ENCODE measurements around the gene DYNLT5. TPM values are rescaled to one million over a fixed set of nuclear protein-coding genes. Genes with fewer than 3 reads are reported as not detected.
"Not testable (repeated sequence)": the region's sequence is repeated elsewhere in the genome, so short reads cannot be mapped to it uniquely, and the experiment has no call there.

The DYNLT5 gene, protein sequence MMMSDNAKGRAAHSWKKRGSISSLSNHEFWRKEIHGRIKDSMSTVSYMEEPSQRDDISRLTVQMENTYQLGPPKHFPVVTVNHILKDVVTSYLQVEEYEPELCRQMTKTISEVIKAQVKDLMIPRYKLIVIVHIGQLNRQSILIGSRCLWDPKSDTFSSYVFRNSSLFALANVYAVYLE
- total RNA-seq = 0.51 and 0.77 TPM in 2 replicates

DNA sequence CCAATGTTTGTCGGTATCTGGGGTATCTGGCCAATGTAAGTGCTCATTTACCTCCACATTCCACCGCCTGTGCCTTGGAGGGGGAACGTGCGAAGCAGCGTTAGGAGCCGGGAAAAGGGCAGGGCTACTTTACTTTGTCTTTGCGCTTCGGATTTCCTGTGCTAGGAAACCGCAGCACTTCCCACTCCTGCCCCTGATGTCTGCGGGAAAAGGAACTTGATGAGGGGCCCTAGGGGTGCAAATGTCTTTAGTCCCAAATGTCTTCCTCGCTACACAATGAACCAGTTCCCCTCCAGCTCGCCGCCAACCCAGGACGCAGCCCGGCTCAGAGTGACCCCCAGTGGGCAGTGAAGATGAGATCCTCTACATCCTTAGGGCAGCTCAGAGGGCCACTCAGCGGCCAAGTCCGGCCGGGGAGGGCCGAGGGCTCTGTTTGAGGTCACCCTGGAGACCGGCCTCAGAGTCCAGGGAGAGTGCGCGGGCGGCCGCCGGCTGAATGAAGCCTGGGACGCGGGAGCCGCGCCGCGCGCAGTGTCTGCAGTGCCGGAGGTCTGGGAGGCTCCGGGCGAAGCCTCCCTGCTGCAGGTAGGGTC is at the start of gene DYNLT5:
Gene DYNLT5, plus strand, starts transcription at position 460 of the 593 bp plus-strand sequence. CDS start 2,200 bp downstream, outside the sequence.
- peak in 1 of 2 donors; percentile 58 for DNase-seq (ENCODE audit: low read depth in 2 of 2)

DNA sequence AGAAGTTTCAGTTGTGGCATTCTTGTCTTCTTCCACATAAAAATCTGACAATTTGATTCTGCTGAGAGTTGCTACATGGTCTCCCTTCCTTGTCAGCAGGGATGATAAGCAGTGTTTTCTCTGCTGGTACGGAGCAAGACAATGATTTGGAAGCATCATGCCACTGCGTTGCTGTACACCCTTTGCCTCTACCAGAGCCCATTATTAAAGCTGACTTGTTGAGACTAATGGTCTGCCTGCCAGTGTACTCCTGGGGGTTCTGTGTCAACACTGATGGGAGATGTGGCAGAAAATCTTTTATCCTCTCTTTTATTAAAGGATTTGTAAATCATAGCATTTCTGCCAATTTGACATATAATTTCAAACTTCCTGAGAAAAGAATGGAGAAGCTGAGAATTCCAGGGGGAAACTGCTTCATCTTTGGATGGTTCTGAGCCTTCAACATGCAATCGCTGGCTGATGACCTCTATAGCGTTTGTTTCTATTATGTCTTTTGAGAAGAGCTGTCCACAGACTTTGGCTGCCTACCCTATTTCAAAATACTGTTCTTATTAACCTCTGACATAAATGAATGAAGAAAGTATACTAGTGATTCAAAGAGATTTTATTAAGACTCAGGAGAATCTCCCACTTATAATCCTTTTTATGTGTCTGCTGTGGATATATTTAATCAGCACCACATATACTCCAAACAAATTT is 47.9 kb upstream of the DYNLT5 start:
- no peak for DNase-seq (ENCODE audit: low read depth in 2 of 2)

DNA sequence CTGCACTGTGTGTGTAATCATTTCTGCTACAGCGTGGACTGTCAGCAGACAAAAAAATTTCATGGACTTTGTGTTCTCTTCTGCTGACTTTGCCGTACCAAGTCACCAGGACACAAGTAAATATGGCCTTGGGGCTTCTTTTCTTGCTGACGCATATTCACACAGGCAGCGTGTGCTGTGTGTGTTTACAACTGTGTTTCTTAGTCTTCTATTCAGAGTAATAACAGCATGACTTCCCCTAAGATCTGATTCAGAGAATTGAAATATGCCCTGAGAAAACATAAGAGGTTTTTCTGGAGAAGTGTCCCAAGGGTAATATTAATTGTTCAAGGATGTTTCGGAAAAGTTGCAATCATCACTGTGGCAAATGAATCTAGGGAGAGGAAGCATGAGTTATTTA is 47.1 kb upstream of the DYNLT5 start:
- DNase-seq (ENCODE audit: low read depth in 2 of 2) = peak in 1 of 2 donors; percentile 57

DNA sequence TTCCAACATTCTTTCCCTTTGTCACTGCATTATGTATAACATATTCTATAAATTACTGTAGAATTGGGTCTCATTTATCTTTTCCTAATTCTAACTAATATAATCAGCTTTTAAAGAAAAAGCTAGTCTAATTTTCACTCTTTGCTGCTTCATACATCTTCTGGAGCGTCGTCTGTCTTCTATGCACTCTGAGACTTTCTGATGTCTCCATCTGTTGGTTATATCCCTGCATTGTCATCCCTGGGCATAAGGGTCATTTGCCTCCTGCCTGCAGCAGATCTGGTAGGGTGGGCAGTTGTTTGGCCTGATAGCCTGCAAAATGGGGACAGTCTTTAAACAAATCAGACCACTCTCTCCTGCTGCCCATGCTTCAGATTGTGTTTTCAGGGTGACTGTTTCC is 40.8 kb upstream of the DYNLT5 start:
- DNase-seq (ENCODE audit: low read depth in 2 of 2) = no peak

DNA sequence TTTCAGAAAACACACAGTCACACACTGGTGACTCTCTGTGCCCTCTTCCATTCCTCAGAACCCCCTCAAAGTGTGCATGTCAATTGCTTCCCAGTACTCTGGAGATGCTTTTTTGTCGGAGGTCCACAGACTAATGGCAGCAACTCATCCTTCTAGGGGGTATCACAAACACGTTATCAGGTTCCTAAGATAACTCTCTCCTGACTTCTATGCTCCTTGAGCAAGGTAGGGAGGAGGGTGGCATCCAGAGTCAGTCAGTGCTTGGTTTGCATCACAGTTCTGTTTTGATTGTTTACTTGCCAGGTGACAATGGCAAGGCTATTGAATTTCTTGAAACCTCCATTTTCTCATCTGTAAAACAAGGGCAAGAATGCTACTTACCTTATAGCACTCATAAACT is 39.4 kb upstream of the DYNLT5 start:
- DNase-seq (ENCODE audit: low read depth in 2 of 2) = no peak

DNA sequence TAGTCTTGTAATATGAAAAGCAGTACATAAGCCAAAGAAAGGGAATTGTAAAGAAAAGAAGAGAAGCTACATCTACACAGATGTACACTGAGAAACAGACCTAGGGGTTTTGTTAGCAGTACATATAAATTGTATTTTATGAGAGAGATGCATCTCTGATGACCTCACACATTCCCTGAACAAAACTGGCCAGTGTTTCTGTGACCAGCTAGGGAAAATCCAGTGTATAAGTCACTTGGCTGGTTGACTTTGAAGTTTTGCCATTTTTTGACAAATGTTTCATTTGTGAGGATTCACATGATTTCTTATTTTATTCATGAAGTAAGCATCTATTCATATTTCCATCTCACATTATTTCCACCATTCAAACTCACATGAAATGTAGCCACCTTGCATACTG is 28.3 kb upstream of the DYNLT5 start:
- peak in 1 of 2 donors; percentile 11 for DNase-seq (ENCODE audit: low read depth in 2 of 2)

DNA sequence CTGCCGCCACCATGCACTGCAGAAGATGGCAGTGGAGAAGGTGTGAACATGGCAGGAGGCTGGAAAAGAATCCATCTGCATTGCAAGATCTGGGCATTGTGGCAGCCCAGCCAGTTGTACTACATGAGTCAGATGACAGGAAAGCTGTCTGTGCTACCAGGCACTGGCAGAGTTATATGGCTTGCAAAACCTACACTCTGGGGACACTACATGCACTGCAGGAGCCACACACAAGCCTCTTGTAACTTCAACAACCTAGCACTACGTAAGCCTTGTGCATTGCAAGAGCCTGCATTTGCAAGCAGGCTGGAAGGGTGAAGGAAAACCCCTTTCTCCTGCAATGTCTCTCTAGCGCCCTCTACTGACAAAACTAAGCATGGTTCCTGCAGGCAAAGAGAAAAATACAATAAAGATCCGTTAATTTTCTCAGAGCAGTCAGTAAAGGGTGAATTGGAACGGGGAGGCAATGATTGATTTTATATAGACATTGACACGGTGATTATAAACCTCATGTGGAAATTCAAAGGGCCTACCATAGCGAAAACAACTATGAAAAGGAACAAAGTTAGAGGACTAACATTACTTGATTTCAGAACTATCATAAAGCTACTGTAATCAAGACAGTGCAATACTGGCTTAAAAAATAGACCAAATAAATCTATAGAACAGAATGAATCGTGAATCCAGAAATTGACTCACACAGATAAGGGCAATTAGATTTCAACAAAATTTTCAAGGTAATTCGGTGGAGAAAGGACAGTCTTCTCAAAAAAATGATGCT is 26.2 kb upstream of the DYNLT5 start:
- peak; percentile 56 to 80 for DNase-seq (ENCODE audit: low read depth in 2 of 2)

DNA sequence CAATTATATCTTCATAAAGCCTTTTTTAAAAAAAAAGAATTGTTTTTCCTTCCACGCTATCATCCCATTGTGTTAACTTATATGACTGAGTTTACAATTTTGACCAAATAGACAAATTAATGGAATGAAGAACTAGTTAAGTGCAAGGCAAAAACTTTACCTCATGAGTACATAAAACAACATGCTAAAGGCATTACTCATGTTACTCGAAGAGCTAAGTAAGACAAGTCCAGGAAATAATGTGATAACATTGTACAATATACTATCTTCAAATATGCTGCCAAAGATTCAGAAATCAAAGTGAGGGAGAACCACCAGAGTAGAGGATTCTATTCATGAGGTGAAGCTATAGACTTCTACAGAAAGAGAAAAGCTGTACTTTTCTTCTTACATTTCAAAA is 24.2 kb upstream of the DYNLT5 start:
- no peak for DNase-seq (ENCODE audit: low read depth in 2 of 2)

DNA sequence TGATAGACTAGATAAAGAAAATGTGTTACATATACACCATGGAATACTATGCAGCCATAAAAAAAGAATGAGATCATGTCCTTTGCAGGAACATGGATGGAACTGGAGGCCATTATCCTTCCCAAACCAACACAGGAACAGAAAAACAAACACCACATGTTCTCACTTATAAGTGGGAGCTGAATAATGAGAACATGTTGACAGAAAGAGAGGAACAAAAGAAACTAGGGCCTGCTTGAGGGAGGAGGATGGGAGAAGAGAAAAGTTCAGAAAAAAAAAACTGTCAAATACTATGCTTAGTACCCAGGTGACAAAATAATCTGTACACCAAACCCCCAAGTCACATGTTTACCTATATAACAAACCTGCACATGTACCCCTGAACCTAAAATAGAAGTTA is 23.5 kb upstream of the DYNLT5 start:
- peak; percentile 72 to 92 for DNase-seq (ENCODE audit: low read depth in 2 of 2)

DNA sequence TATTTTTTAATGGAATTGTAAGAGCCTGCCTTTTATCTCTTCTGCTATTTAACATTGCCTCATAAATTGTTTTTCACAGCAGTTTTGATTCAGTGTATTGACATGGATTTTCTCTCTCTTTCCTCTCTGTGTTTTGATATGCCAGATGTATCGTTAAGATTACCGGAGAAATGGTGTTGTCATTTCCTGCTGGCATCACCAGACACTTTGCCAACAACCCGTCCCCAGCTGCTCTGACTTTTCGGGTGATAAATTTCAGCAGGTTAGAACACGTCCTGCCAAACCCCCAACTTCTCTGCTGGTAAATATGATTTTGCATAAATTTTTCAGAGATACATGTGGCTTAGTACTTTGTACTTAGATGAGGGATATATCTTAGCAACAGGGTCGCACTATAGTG is 23.1 kb upstream of the DYNLT5 start:
- peak; percentile 98 to 99 for DNase-seq (ENCODE audit: low read depth in 2 of 2)

DNA sequence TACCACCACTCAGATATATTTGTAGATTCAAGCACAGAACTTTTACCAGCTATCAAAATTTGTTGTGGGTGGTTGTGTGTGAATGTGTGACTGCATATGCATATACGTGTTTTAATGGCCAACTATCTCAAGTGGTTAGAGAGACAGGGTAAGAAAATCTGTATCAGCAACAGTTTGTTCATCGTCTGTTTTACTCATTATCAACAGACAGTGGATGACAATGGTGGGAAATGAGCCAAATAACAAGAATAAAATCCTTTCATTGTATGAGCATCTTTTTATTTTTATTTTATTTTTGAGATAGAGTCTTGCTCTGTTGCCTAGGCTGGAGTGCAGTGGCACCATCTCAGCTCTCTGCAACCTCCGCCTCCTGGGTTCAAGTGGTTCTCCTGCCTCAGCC is 22.7 kb upstream of the DYNLT5 start:
- peak; percentile 79 to 84 for DNase-seq (ENCODE audit: low read depth in 2 of 2)

DNA sequence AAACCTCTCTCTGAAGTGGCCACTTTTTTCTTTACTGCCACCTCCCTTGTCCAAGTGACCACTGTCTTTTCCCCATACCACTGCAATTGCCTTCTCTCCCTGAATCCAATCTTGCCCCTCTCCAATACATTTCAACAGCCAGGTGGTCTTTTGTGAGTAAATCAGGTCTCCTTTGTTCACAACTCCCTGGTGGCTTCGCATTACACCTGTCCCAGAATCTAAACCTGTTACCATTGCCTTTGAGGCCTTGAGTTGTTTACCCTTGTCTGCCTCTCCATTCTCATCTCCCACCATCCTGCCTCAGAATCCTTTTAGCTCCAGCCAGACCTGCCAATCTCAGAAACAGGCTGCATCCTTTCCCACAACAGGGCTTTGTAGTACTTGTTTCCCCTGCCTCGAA is 21.8 kb upstream of the DYNLT5 start:
- DNase-seq (ENCODE audit: low read depth in 2 of 2) = no peak

DNA sequence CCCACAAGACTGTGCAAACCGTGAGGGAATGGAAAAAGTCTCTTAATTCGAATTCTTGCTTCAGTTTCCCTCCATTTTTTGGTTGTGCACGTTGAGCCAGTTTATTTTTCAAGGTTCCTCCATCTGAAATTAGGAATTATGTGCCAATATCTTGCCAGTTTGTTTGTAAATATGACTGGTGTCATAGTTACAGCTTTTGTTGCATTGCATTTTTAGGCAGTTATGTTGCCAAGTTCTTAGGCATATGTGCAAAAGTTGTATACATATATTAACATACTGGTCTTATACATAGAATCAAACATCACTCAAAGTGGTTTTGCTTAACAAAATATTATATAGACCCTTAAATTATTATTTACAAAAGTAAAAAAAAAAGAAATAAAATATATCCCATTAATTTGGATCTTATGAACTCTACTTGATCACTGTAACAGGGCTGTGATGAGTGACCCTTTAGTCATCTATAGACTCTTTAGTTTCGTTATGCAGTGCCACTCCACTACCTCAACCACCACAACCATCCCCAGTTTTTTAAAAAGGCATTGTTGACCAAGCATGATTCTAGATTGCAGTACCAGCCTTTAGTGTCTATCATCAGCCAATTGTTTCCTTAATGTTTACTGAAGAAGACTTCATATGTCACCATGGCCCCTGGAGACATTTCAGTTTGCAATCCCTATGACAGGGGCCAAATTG is 20.9 kb upstream of the DYNLT5 start:
- DNase-seq (ENCODE audit: low read depth in 2 of 2) = no peak

DNA sequence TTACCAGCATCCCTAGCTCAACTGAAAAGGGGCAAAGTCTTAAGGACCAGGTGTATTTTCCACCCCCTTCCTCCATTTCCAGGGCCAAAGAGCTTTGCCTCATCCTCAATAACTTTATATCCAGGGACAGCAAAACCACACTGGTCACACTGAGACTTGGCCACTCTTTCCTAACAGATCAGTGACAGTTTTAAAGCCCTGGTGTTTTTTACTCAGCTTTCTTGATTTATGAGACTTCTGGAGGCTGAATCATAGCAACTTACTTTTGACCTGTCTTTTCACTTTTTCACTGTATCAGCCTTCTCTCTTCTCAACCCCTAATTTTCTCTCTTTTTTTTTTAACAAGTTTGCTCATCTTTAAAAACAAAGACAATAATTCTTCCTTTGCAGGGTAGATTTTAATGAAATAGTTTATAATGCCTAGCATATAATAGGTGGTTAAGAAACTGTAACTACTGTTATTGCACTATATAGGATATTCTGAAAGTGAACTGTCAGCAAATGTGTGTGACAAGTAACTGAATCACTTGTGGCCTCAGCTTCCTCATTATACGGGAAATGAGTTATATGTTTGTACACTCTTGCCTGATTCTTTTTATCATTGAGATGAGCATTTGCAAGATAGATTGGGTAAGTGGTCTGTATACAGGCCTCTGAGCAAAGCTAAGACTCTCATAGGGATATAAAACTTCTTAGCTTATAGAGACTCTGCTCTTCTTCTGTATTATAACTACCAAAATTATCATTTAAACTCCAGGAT is 19.7 kb upstream of the DYNLT5 start:
- DNase-seq (ENCODE audit: low read depth in 2 of 2) = peak; percentile 10 to 70

DNA sequence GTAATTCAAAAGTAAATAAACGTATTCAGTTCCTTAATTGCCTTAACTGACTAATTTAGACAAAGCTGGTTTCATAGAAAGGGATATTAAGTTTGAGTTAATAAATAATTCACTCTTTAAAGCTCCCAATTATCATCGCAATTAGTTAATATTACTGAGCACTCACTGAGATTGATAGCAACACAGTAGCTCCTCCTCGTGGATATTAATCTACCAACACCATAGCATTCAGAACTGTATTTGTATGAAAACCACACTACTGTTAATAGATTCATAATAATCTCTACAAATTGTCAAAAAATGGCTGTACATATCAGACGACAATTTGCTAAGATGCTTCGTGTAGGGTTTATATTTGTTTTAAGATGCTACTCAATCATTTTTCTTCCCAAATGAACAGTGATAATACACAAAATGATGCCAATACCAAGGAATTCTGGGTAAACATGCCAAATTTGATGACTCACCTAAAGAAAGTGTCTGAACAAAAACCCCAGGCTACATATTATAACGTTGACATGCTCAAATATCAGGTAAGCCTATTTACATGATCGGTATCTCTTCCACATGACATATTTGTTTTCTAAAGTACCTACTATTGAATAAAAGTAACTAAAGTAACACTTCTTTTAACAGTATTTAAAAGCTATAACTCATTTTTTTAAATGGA is 18.8 kb upstream of the DYNLT5 start:
- peak; percentile 25 to 55 for DNase-seq (ENCODE audit: low read depth in 2 of 2)

DNA sequence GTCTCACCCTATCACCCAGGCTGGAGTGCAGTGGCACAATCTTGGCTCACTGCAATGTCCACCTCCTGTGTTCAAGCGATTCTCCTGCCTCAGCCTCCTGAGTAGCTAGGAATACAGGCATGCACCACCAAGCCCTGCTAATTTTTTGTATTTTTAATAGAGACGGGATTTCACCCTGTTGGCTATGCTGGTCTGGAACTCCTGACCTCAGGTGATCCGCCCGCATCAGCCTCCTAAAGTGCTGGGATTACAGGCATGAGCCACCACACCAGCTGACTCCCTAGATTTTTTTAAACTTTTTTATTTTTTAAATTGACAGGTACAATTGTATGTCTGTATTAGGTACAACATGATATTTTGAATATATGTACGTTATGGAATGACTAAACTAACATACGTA is 17.7 kb upstream of the DYNLT5 start:
- DNase-seq (ENCODE audit: low read depth in 2 of 2) = not testable (repeated sequence)

DNA sequence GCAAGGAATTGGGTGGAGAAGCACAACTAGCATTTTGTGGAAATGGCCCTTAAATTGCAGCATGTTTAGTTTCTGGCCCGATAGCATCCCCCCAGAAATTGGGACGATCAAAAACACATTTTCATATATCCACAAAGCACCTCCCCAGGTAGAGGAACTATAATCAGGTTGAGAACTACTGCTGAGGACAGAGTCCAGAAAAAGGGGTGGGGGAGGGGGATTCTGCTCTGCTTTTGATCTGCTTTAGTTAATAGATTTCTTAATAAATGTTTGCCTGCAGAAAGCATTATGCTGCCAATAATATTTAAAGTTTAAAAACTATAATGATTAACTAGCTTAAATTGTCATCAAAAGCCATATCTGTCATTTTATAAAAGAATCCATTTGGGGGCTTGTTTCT is 14.4 kb upstream of the DYNLT5 start:
- DNase-seq (ENCODE audit: low read depth in 2 of 2) = no peak

DNA sequence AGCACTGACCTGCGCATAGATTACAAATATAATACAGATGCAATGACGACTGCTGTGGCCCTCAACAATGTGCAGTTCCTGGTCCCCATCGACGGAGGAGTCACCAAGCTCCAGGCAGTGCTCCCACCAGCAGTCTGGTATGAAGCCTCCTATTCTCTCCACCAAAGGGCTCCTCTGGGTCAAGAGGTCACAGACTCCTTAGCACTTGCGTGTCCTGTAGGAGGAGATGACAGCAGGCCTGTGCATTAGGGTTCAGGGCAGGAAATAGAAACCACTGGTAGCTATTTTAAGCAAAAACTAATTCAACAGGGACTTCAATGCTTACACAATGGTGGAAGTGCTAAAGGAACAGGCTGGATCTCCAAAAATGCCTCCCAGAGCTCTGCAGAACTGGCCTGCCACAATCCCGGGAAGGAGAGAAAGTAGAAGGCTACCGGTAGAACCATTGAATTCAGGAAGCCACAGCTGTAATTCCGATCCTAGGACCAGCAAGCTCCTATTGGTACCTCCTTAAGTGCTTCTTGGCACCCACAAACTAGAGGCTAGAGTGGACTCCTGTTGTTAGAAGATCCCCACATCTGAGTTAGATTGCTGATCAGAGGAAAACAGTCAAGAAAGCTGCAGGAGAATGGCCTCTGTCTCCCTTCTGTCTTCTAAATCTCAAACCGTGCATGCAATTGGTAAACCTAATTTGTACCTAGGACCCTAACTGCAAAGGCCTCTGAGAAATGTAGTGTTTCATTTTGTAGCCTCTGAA is 12.7 kb upstream of the DYNLT5 start:
- no peak for DNase-seq (ENCODE audit: low read depth in 2 of 2)

DNA sequence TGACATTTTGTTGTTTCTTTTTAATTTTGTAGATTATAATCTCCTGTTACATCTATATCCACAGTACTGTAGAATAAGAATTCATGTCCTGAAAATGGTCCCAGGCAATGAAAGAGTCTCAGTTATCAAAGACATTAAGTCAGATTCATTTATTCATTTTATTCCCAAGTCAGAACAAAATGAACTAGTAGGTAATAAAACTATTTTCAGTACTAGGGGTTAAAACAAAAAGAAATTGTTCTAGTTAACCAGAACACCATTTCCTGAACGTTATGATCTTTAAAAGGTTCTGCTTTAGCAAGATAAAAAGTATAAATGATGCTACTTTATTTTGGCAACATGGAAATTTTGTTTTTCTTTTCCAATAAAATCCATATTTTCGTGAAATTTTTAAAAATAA is 6.8 kb upstream of the DYNLT5 start:
- no peak for DNase-seq (ENCODE audit: low read depth in 2 of 2)

DNA sequence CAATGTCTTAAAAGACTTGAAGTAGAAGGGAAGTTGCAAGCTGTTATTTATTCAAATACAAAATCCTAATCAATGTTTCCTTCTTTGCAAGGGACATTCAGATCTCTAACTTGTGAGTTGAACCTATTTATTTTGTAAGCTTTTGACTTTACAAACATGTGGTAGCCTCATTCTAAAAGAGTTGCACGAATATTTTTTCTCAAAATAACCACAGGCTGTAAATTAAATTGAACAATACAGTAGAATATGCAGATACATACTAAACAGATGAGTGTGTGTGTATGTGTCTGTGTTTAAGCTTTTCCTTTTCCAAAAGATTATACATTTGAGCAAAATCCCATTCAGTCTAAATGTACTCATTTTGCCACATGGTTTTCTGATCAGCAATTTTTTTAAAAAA is 4.8 kb upstream of the DYNLT5 start:
- DNase-seq (ENCODE audit: low read depth in 2 of 2) = no peak

Measured in dermis microvascular lymphatic vessel endothelial cell (primary cell).